Left lobe of liver (tissue), 2 donors: ENCODE measurements around the gene ZP1. TPM values are rescaled to one million over a fixed set of nuclear protein-coding genes. Genes with fewer than 3 reads are reported as not detected.

Experiments used
- ATAC-seq: fragments of 200-7000 bp; cut with Tn5 transposase; one replicate; pipeline ENCODE4 v1.9.1; 2020; ENCODE audit warnings: mild to moderate bottlenecking, moderate library complexity
- DNase-seq: peaks from one replicate; pipeline ENCODE4 v3.0.0-alpha.2; 2020; ENCODE audit warnings: low spot score
- total RNA-seq: library from RNA; stranded (reverse); gene quantifications from one replicate; pipeline ENCODE4 v1.2.1, GENCODE V29; 2021
- donor health status: DM: no; HTN: no; CAD: no; lungs with moderate emphysema.
- donor health status: DM: no; HTN: yes; CAD: no.

Gene ZP1
- total RNA-seq, 1 donor from 2014 or later = not detected

GRCh38 chr11:60842668-60843600 is 24.4 kb upstream of the ZP1 start:
- no peak for ATAC-seq
- no peak for DNase-seq

GRCh38 chr11:60844045-60844869 is 23.1 kb upstream of the ZP1 start:
- DNase-seq (no peak), ATAC-seq (no peak)

- DNase-seq (no peak), ATAC-seq (no peak)
Measured at GRCh38 chr11:60844870-60845221, 22.5 kb upstream of the ZP1 start.

GRCh38 chr11:60845338-60845737 is 22.0 kb upstream of the ZP1 start:
- no peak for DNase-seq

GRCh38 chr11:60847281-60847680 is 20.1 kb upstream of the ZP1 start:
- DNase-seq = no peak
- ATAC-seq = no peak

More at GRCh38 chr11:60845338-60845737, 22.0 kb upstream of the ZP1 start:
- no peak for ATAC-seq

GRCh38 chr11:60847896-60848295 is 19.4 kb upstream of the ZP1 start:
- DNase-seq (no peak), ATAC-seq (no peak)

- ATAC-seq (no peak), DNase-seq (no peak)
Measured at GRCh38 chr11:60848714-60849151, 18.6 kb upstream of the ZP1 start.

GRCh38 chr11:60849641-60850520 is 17.5 kb upstream of the ZP1 start:
- ATAC-seq = no peak
- DNase-seq = no peak

GRCh38 chr11:60851327-60852104 is 15.8 kb upstream of the ZP1 start:
- DNase-seq (no peak), ATAC-seq (no peak)

- DNase-seq = peak; percentile 89
- peak; percentile 94 for ATAC-seq
Measured at GRCh38 chr11:60852117-60852981, 15.0 kb upstream of the ZP1 start.

- ATAC-seq = no peak
- no peak for DNase-seq
Measured at GRCh38 chr11:60852982-60853950, 14.1 kb upstream of the ZP1 start.

- DNase-seq (no peak), ATAC-seq (no peak)
Measured at GRCh38 chr11:60854140-60854846, 13.0 kb upstream of the ZP1 start.

- DNase-seq (no peak), ATAC-seq (no peak)
Measured at GRCh38 chr11:60854847-60855725, 12.3 kb upstream of the ZP1 start.

GRCh38 chr11:60855726-60856633 is 11.4 kb upstream of the ZP1 start, which contains the start of gene PTGDR2:
Gene PTGDR2, minus strand, starts transcription at chr11:60855950. Its CDS starts 2,228 bp downstream, at chr11:60853722.
- DNase-seq = no peak
- no peak for ATAC-seq
